ENCODE measurements around the gene CFAP47. TPM values are rescaled to one million over a fixed set of nuclear protein-coding genes. Genes with fewer than 3 reads are reported as not detected.

The CFAP47 gene
- total and polyA plus RNA-seq, 2 of the 13 experiments (the other 11 are each of a cell fraction or from before 2014, with no cell fraction given) = not detected

GRCh38 chrX:36388901-36389300 lies 469.4 kb downstream of the CFAP47 start (continued):
- no peak for TF ChIP-seq UBTF (CRISPR knock-in tag; IDR thresholded peaks at IDR 0.05)
- TF ChIP-seq E2F1 (CRISPR knock-in tag; IDR thresholded peaks at IDR 0.05) = no peak
- TF ChIP-seq ZFX (CRISPR knock-in tag; IDR thresholded peaks at IDR 0.05; ENCODE audit: low read depth) = no peak
- TF ChIP-seq ISX (CRISPR knock-in tag; conservative IDR thresholded peaks at IDR 0.05) = no peak
- no peak for TF ChIP-seq ZNF660 (CRISPR knock-in tag; IDR thresholded peaks at IDR 0.05; ENCODE audit: borderline replicate concordance, low read depth)
- no peak for TF ChIP-seq PRPF4 (IDR thresholded peaks at IDR 0.05; ENCODE audit: low read depth, low read length, poor library complexity, severe bottlenecking)
- TF ChIP-seq ZNF7 (CRISPR knock-in tag; IDR thresholded peaks at IDR 0.05) = no peak
- TF ChIP-seq DMTF1 (CRISPR knock-in tag; IDR thresholded peaks at IDR 0.05) = no peak
- TF ChIP-seq ZSCAN31 (CRISPR knock-in tag; IDR thresholded peaks at IDR 0.05; ENCODE audit: low read depth) = no peak

All from HepG2 (cell line).